Measurements from ENCODE around the gene SLC15A1. TPM values are rescaled to one million over a fixed set of nuclear protein-coding genes. Genes with fewer than 3 reads are reported as not detected.

SLC15A1 gene
- total RNA-seq, 2 donors from 2014 or later = 0.34 to 1.3 TPM

GRCh38 chr13:98778749-98779148 is 26.3 kb upstream of the SLC15A1 start:
- no peak overlapping the region for H3K4me3 ChIP-seq
- H3K27ac ChIP-seq = no peak overlapping the region
- no peaks in the 10 kb centered on the region for H3K36me3 ChIP-seq
- no peak for TF ChIP-seq POLR2AphosphoS5 (IDR thresholded peaks at IDR 0.05)
- TF ChIP-seq POLR2A (IDR thresholded peaks at IDR 0.05) = no peak
- no peaks in the 10 kb centered on the region for H3K9me3 ChIP-seq
- DNase-seq (ENCODE audit: low spot score) = no peak
- H3K27me3 ChIP-seq (replicated peaks; ENCODE audit: insufficient read depth) = no peaks in the 10 kb centered on the region
- no peaks in the 10 kb centered on the region for H3K4me1 ChIP-seq (replicated peaks)
- intact Hi-C loops (cut with DNase I) = no loop called here
- 71% methylated on average over 8 of the region's 8 CpGs for WGBS

- Histone ChIP-seq H3K27ac (no peak overlapping the region), H3K27me3 (replicated peaks; ENCODE audit: insufficient read depth) (no peaks in the 10 kb centered on the region), H3K4me1 (replicated peaks) (no peaks in the 10 kb centered on the region), H3K36me3 (no peaks in the 10 kb centered on the region), H3K9me3 (no peaks in the 10 kb centered on the region), H3K4me3 (no peak overlapping the region)
- DNase-seq (ENCODE audit: low spot score) = no peak
- WGBS = 86% methylated on average over 5 of the region's 5 CpGs
- intact Hi-C loops (cut with DNase I) = no loop called here
- TF ChIP-seq CTCF (IDR thresholded peaks at IDR 0.05) (no peak), POLR2AphosphoS5 (IDR thresholded peaks at IDR 0.05) (no peak), POLR2A (IDR thresholded peaks at IDR 0.05) (no peak)
These were observed 24.2 kb upstream of the SLC15A1 start for GRCh38 chr13:98776644-98777043.

- no peaks in the 10 kb centered on the region for H3K4me1 ChIP-seq (replicated peaks)
- H3K9me3 ChIP-seq = no peaks in the 10 kb centered on the region
- 86% methylated on average over 22 of the region's 22 CpGs for WGBS
- intact Hi-C loops (cut with DNase I) = no loop called here
- no peak overlapping the region for H3K27ac ChIP-seq
- TF ChIP-seq CTCF (IDR thresholded peaks at IDR 0.05) = no peak
- TF ChIP-seq POLR2A (IDR thresholded peaks at IDR 0.05) = no peak
- no peak for TF ChIP-seq POLR2AphosphoS5 (IDR thresholded peaks at IDR 0.05)
- H3K4me3 ChIP-seq = no peak overlapping the region
- DNase-seq (ENCODE audit: low spot score) = no peak
- H3K36me3 ChIP-seq = no peaks in the 10 kb centered on the region
- no peaks in the 10 kb centered on the region for H3K27me3 ChIP-seq (replicated peaks; ENCODE audit: insufficient read depth)
These were observed 23.5 kb upstream of the SLC15A1 start for GRCh38 chr13:98775844-98776598.

- Histone ChIP-seq H3K27me3 (replicated peaks; ENCODE audit: insufficient read depth) (no peaks in the 10 kb centered on the region), H3K27ac (no peak overlapping the region), H3K4me3 (no peak overlapping the region), H3K36me3 (no peaks in the 10 kb centered on the region), H3K4me1 (replicated peaks) (no peaks in the 10 kb centered on the region), H3K9me3 (no peaks in the 10 kb centered on the region)
- no peak for DNase-seq (ENCODE audit: low spot score)
- 87% methylated on average over 15 of the region's 15 CpGs for WGBS
- TF ChIP-seq POLR2AphosphoS5 (IDR thresholded peaks at IDR 0.05) (no peak), POLR2A (IDR thresholded peaks at IDR 0.05) (no peak), CTCF (IDR thresholded peaks at IDR 0.05) (no peak)
- intact Hi-C loops (cut with DNase I) = no loop called here
These were observed 22.9 kb upstream of the SLC15A1 start for GRCh38 chr13:98775386-98775785.

- 91% methylated on average over 9 of the region's 9 CpGs for WGBS
- DNase-seq (ENCODE audit: low spot score) = no peak
These were observed 22.3 kb upstream of the SLC15A1 start for GRCh38 chr13:98774776-98775175.

More at GRCh38 chr13:98774776-98775175, 22.3 kb upstream of the SLC15A1 start:
- Histone ChIP-seq H3K36me3 (no peaks in the 10 kb centered on the region), H3K4me3 (no peak overlapping the region), H3K27me3 (replicated peaks; ENCODE audit: insufficient read depth) (no peaks in the 10 kb centered on the region), H3K27ac (no peak overlapping the region), H3K9me3 (no peaks in the 10 kb centered on the region), H3K4me1 (replicated peaks) (no peaks in the 10 kb centered on the region)
- intact Hi-C loops (cut with DNase I) = no loop called here
- TF ChIP-seq CTCF (IDR thresholded peaks at IDR 0.05) (no peak), POLR2AphosphoS5 (IDR thresholded peaks at IDR 0.05) (no peak), POLR2A (IDR thresholded peaks at IDR 0.05) (no peak)
